T-helper 1 cell treated with Interleukin-12 subunit alpha and Interleukin-12 subunit beta and Interleukin-4 antibody, amounts not matched to agents 30 ng/mL and 1 ng/mL, for 36 hours (primary cell): ENCODE results near the gene PGAM5. TPM values are rescaled to one million over a fixed set of nuclear protein-coding genes. Genes with fewer than 3 reads are reported as not detected.

Source experiments
- intact Hi-C: fragments of 100-400 bp; cut with micrococcal nuclease; formaldehyde crosslinking; loops from one replicate; pipeline ENCODE4 v1.15.1; 2024
- total RNA-seq: library from RNA; stranded (reverse); gene quantifications from 2 replicates; pipeline ENCODE4 v1.2.3, GENCODE V29; 2022

Gene PGAM5
- total RNA-seq, 1 donor from 2014 or later: 59.0 TPM

DNA sequence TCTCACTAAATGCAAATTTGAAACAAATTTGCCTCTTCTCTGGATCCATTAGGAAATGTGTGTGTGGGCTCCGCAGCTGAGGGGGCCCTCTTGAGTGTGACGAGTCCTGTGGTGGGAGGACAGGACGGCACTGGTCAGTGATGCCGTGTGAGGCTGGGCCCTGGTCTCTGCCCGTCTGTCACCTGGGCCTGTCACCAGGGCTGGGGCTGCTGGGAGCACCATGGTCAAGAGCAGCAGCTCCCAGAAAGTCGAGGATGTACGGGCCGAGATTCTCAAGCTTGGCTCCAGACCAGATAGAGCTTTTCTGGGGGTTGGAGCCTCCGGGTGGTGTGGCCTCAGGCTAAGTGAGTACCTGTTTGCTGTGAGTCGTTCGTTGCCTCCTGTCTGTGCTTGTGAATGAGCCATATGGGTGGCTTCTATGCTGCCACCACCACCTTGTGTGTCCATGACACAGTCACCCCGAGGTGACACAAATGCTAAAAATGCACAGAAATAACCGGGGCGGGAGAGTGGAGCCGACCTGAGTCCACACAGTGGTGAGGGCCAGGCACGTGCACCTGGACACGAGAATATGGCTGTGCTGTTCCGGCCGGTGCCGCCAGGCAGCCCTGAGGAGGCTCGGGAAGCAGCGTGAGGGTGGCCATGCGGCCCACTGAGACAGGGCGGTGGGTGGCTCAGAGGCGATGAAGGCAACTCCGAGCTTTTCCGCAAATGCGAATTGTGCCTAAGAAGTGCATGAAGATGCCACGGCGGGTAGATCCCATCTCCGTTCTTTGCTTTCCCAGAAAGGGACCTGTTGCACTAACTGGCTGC is 8.7 kb downstream of the PGAM5 start:
- intact Hi-C loops: no loop called here

- intact Hi-C loops: no loop called here
These were observed 9.3 kb downstream of the PGAM5 start for GRCh38 chr12:132719954-132720324.

DNA sequence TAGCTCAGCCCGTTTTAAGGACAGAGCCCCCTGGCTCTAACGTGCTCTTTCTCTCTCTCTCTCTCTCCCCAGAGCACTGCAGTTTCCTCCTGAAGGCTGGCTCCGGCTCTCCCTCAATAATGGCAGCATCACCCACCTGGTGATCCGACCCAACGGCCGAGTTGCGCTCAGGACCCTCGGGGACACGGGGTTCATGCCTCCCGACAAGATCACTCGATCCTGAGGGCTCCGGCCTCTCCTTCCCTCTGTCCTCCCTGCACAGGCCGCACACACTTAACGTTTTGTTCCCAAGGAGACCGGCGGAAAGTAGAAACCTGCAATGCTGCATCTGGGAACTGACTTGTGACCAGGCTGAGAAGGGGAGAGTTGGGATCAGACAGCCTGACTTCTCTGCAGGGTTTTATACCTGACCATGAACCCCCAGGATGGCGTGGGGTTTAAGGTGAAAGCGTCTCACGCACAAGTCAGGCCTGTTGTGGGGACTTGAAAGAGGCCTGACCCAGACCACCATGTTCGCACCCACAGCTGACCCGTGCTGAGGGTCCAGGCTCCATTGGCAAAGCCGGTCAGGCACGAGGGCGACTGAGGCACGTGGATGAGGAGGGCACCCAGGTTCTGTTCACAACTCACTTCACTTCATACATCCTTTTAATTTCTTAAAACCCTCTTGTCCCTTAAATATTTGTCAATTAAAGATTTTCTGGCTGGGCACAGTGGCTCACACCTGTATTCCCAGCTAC is 10.1 kb downstream of the PGAM5 start:
- intact Hi-C loops: no loop called here

GRCh38 chr12:132723015-132723763 is 12.5 kb downstream of the PGAM5 start:
- intact Hi-C loops: no loop called here

GRCh38 chr12:132723764-132724140 is 13.1 kb downstream of the PGAM5 start:
- intact Hi-C loops: no loop called here

- intact Hi-C loops: no loop called here
These were observed 14.0 kb downstream of the PGAM5 start for GRCh38 chr12:132724506-132725241.

GRCh38 chr12:132726386-132726785 is 15.7 kb downstream of the PGAM5 start:
- intact Hi-C loops: no loop called here

DNA sequence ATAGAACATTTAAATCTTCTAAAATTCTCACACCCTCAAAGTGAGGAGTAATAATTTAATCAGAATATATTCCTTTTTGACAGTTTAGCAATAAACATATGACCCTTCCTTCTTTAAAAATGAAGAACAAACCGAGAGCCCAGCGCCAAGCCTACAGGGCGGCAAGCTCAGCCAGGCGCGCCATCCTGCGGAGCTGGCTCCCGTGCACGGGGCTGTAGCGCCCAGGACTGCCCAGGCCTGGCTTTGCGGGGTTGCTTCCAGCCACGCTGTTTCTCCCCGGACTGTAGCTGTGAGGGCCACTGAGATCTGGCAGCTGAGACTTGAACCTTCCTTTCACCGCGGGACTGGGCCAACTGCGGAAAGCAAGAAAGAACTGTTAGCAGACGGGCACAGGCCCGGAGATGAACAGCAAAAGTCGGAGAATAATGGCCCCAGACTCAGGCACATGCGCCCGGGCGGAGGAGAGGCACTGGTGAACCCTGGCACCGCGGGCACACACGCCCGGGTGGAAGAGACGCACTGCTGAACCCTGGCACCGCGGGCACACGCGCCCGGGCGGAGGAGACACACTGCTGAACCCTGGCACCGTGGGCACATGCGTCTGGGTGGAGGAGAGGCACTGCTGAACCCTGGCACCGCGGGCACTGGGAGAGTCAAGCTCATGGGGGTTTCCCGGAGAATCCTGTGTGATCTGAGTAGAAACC is 16.6 kb downstream of the PGAM5 start:
- intact Hi-C loops: no loop called here

- intact Hi-C loops: no loop called here
These were observed 17.9 kb downstream of the PGAM5 start for GRCh38 chr12:132728502-132728901.

- intact Hi-C loops: no loop called here
These were observed 19.1 kb downstream of the PGAM5 start for GRCh38 chr12:132729541-132730320.

- intact Hi-C loops: no loop called here
These were observed 19.7 kb downstream of the PGAM5 start for GRCh38 chr12:132730353-132730752.

DNA sequence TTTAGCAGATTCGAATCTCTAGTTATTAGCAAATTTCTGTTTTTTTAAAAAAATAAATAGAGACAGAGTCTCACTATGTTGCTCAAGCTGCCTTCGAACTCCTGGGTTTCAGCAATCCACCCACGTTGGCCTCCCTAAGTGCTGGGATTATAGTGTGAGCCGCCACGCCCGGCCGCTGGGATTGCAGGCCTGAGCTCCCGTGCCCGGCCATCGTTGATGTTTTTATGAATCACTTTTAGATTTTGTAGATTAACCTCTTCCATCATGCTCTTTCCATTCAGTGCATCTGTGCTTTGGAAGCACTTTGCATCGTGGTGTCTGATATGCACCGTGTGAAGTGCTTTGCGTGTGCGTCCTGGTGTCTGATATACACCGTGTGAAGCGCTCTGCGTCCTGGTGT is 20.9 kb downstream of the PGAM5 start:
- intact Hi-C loops: no loop called here

DNA sequence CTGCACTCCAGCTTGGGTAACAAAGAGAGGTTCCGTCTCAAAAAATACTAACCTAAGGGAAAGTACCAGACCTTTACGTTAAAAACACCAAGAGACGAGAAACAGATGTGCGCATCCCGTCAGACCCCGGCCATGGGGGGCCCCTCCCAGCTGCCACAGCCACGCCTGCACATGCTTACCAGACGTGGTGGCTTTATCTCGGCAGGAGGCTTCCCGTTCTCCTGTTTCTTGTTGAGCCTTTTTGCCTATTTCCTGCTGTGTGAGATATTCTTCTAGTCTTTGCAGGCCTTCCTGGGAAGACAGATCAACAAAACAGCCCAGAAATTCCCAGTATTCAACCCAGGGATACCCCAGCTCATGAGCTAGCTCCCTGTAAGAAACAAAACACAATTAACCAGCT is 23.6 kb downstream of the PGAM5 start:
- intact Hi-C loops: no loop called here

- intact Hi-C loops: no loop called here
These were observed 24.9 kb downstream of the PGAM5 start for GRCh38 chr12:132735496-132735895.

DNA sequence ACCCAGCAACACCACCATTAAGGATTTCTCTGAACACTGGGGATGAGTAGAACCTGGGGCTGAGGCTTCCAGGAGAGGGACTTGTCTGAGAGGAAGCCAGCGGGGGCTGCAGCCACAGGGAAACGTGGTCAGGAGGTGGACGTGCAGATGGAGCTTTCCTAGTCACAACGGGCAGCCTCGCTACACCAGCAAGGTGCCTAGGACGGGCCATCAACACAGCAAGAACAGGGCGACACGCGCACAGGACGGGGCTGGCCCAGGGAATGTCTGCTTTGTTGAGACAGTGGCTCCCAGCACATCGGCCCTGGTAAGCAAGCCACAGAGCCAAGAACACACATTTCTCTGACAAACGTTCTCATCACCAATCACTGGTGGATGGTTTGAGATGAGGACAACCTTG is 25.7 kb downstream of the PGAM5 start:
- intact Hi-C loops: no loop called here

- intact Hi-C loops: no loop called here
These were observed 26.3 kb downstream of the PGAM5 start for GRCh38 chr12:132736913-132737312.

GRCh38 chr12:132739600-132740312 is 29.1 kb downstream of the PGAM5 start:
- intact Hi-C loops: no loop called here

DNA sequence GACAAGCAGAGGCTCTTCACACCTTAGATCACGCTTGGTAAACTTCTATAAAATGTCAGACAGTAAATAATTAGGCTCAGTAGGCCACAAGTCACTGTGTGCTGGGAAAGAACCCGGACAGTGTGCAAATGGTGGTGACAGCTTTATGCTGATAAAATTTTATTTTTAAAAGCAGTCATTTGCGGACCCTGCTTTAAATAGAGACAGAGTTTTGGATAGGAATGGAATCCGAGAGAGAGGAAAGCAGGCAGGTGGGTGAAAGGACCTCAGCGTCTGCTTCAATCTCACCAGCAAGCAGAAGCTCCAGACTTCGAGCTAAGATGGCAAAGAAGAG is 29.6 kb downstream of the PGAM5 start:
- intact Hi-C loops: no loop called here

DNA sequence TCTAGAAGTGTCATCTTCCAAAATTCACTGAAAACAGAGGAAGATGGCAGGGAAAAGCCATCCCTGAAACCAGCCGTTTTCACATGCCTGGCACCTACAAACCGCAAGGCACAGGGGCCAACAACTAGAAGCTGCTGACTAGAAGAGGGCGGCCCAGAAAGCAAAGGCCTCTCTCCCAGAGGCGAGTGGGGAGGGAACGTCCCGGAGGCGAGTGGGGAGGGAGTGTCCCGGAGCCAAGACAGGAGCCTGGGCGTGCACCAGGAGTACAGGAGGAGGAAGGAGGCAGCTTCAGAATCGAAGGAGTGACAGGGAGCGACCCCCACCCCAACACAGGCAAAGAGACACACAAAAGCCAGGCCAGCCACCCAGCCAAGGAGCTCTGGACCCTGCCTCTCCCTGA is 30.0 kb downstream of the PGAM5 start:
- intact Hi-C loops: no loop called here

- intact Hi-C loops: no loop called here
These were observed 31.0 kb downstream of the PGAM5 start for GRCh38 chr12:132741620-132742019.
